ENCODE data around the gene EARS2.

The EARS2 gene

GRCh38 chr16:23534868-23535860 lies 22.0 kb downstream of the EARS2 start:
- no peak overlapping the region for H3K4me3 ChIP-seq (ENCODE audit: low read depth, low read length)
- DNase-seq (ENCODE audit: low read depth), result no peak

- DNase-seq (ENCODE audit: low read depth), result no peak
- no peak overlapping the region for H3K4me3 ChIP-seq (ENCODE audit: low read depth, low read length)
These were observed 24.7 kb downstream of the EARS2 start for GRCh38 chr16:23532448-23532847.

- no peak overlapping the region for H3K4me3 ChIP-seq (ENCODE audit: low read depth, low read length)
- no peak for DNase-seq (ENCODE audit: low read depth)
These were observed 27.1 kb downstream of the EARS2 start for GRCh38 chr16:23530062-23530461.

- no peak for DNase-seq (ENCODE audit: low read depth)
These were observed 28.4 kb downstream of the EARS2 start for GRCh38 chr16:23528644-23529310.

GRCh38 chr16:23527961-23528643 lies 29.0 kb downstream of the EARS2 start:
- H3K4me3 ChIP-seq (ENCODE audit: low read depth, low read length), result no peak overlapping the region
- DNase-seq (ENCODE audit: low read depth), result no peak

More at GRCh38 chr16:23528644-23529310, 28.4 kb downstream of the EARS2 start:
- no peak overlapping the region for H3K4me3 ChIP-seq (ENCODE audit: low read depth, low read length)

- no peak overlapping the region for H3K4me3 ChIP-seq (ENCODE audit: low read depth, low read length)
- DNase-seq (ENCODE audit: low read depth), result no peak
These were observed 32.3 kb downstream of the EARS2 start for GRCh38 chr16:23524886-23525285.

- DNase-seq (ENCODE audit: low read depth), result no peak
- H3K4me3 ChIP-seq (ENCODE audit: low read depth, low read length), result no peak overlapping the region
These were observed 33.2 kb downstream of the EARS2 start for GRCh38 chr16:23523876-23524385.

GRCh38 chr16:23523321-23523720 lies 33.8 kb downstream of the EARS2 start:
- no peak overlapping the region for H3K4me3 ChIP-seq (ENCODE audit: low read depth, low read length)
- no peak for DNase-seq (ENCODE audit: low read depth)

- H3K4me3 ChIP-seq (ENCODE audit: low read depth, low read length), result no peak overlapping the region
- DNase-seq (ENCODE audit: low read depth), result no peak
These were observed 35.2 kb downstream of the EARS2 start for GRCh38 chr16:23521965-23522364.

- DNase-seq (ENCODE audit: low read depth), result no peak
- no peak overlapping the region for H3K4me3 ChIP-seq (ENCODE audit: low read depth, low read length)
These were observed 36.0 kb downstream of the EARS2 start for GRCh38 chr16:23521037-23521743.

GRCh38 chr16:23520500-23520899 lies 36.6 kb downstream of the EARS2 start:
- no peak overlapping the region for H3K4me3 ChIP-seq (ENCODE audit: low read depth, low read length)
- no peak for DNase-seq (ENCODE audit: low read depth)

GRCh38 chr16:23519282-23519681 lies 37.9 kb downstream of the EARS2 start:
- DNase-seq (ENCODE audit: low read depth), result no peak
- no peak overlapping the region for H3K4me3 ChIP-seq (ENCODE audit: low read depth, low read length)

- no peak overlapping the region for H3K4me3 ChIP-seq (ENCODE audit: low read depth, low read length)
- no peak for DNase-seq (ENCODE audit: low read depth)
These were observed 38.7 kb downstream of the EARS2 start for GRCh38 chr16:23518435-23518891.

GRCh38 chr16:23516366-23517137 lies 40.6 kb downstream of the EARS2 start:
- DNase-seq (ENCODE audit: low read depth), result no peak
- H3K4me3 ChIP-seq (ENCODE audit: low read depth, low read length), result no peak overlapping the region

- no peak overlapping the region for H3K4me3 ChIP-seq (ENCODE audit: low read depth, low read length)
- no peak for DNase-seq (ENCODE audit: low read depth)
These were observed 41.3 kb downstream of the EARS2 start for GRCh38 chr16:23515881-23516280.

- no peak for DNase-seq (ENCODE audit: low read depth)
- H3K4me3 ChIP-seq (ENCODE audit: low read depth, low read length), result no peak overlapping the region
These were observed 42.6 kb downstream of the EARS2 start for GRCh38 chr16:23514381-23515152.

- no peak for DNase-seq (ENCODE audit: low read depth)
- H3K4me3 ChIP-seq (ENCODE audit: low read depth, low read length), result no peak overlapping the region
These were observed 44.9 kb downstream of the EARS2 start for GRCh38 chr16:23512168-23512695.

All from skeletal muscle cell (primary cell).